HepG2 (cell line): ENCODE measurements around the gene PAN2. TPM values are rescaled to one million over a fixed set of nuclear protein-coding genes. Genes with fewer than 3 reads are reported as not detected.

ENCODE experiments used
- BORCS8-MEF2B ChIP-seq: sonication (generic); formaldehyde crosslinking; IDR thresholded peaks from 2 replicates; pipeline ENCODE4 v1.8.0; 2022; ENCODE audit warnings: mild to moderate bottlenecking, missing genetic modification reagents
- HCFC1 ChIP-seq: fragments of 150-350 bp; IDR thresholded peaks from 2 replicates; pipeline ENCODE4 v1.6.1; 2014; ENCODE audit warnings: low read depth, low read length
- HHEX ChIP-seq: IDR thresholded peaks from 2 replicates; pipeline ENCODE4 v1.6.1; 2016; ENCODE audit warnings: control low read depth
- NFRKB ChIP-seq: fragments of 450-650 bp; IDR thresholded peaks from 2 replicates; pipeline ENCODE4 v1.6.1; 2017
- PATZ1 ChIP-seq: sonication (generic); formaldehyde crosslinking; IDR thresholded peaks from 2 replicates; pipeline ENCODE4 v1.4.0; 2020; ENCODE audit warnings: missing genetic modification reagents
- POLR2A ChIP-seq, 2 experiments: IDR thresholded peaks; 2 replicates each; pipeline ENCODE4 v1.6.1; 2011; ENCODE audit warnings: low read depth in 2 of 2, low read length in 2 of 2, mild to moderate bottlenecking in 1 of 2, moderate library complexity in 1 of 2; ENCODE audit not compliant: insufficient read depth in 1 of 2
- SCMH1 ChIP-seq: sonication (generic); formaldehyde crosslinking; IDR thresholded peaks from 2 replicates; pipeline ENCODE4 v1.9.0; 2021; ENCODE audit warnings: missing genetic modification reagents, mild to moderate bottlenecking, borderline replicate concordance
- ZBTB38 ChIP-seq: sonication (generic); formaldehyde crosslinking; IDR thresholded peaks from 2 replicates; pipeline ENCODE4 v1.5.1; 2020; ENCODE audit warnings: mild to moderate bottlenecking, missing genetic modification reagents
- ZNF101 ChIP-seq: sonication (generic); formaldehyde crosslinking; IDR thresholded peaks from 2 replicates; pipeline ENCODE4 v1.4.0; 2020; ENCODE audit warnings: mild to moderate bottlenecking, low read depth, missing genetic modification reagents, borderline replicate concordance
- ZNF263 ChIP-seq: sonication (generic); formaldehyde crosslinking; IDR thresholded peaks from 2 replicates; pipeline ENCODE4 v1.4.0; 2020; ENCODE audit warnings: missing genetic modification reagents
- ZNF572 ChIP-seq: sonication (generic); formaldehyde crosslinking; IDR thresholded peaks from 2 replicates; pipeline ENCODE4 v1.5.1; 2020; ENCODE audit warnings: mild to moderate bottlenecking, missing genetic modification reagents
- polyA plus RNA-seq, 8 experiments: library from polyadenylated mRNA; depleted of rRNA in 3 of 8; stranded (reverse) in 7 of 8; unstranded in 1 of 8; fragments of >200 nt; fragmentation: Illumina TruSeq in 4 of 8; extraction: Trizol in 4 of 8; gene quantifications; 2 replicates each; pipeline versions ENCODE4 v1.2.1 to v1.2.3, GENCODE V29; 2011 to 2016; ENCODE audit warnings: low read depth in 4 of 8, missing spikeins in 1 of 8, mixed read lengths in 1 of 8; ENCODE audit not compliant: insufficient read depth in 1 of 8
- total RNA-seq, 5 experiments: library from RNA; depleted of rRNA; stranded (reverse); fragments of >200 nt; fragmentation: Illumina TruSeq; extraction: Trizol; gene quantifications; 2 replicates each; pipeline ENCODE4 v1.2.3, GENCODE V29; 2016; ENCODE audit warnings: low read depth in 1 of 5
- TF ChIP-seq, protein P1 (sequence below): sonication (generic); formaldehyde crosslinking; IDR thresholded peaks from 2 replicates; pipeline ENCODE4 v1.5.1; 2020; ENCODE audit warnings: mild to moderate bottlenecking, moderate library complexity, missing genetic modification reagents

The PAN2 gene
- total and polyA plus RNA-seq, 2 of the 13 experiments (the other 11 are each of a cell fraction or from before 2014, with no cell fraction given): 27.2 to 61.1 TPM

- no peak for TF ChIP-seq HCFC1
- TF ChIP-seq HHEX (CRISPR knock-in tag): no peak
- TF ChIP-seq ZBTB38: peak; percentile 67; the same call in 1 of the 2 replicates
- no peak for TF ChIP-seq ZNF263 (CRISPR knock-in tag)
- TF ChIP-seq, protein P1, sequence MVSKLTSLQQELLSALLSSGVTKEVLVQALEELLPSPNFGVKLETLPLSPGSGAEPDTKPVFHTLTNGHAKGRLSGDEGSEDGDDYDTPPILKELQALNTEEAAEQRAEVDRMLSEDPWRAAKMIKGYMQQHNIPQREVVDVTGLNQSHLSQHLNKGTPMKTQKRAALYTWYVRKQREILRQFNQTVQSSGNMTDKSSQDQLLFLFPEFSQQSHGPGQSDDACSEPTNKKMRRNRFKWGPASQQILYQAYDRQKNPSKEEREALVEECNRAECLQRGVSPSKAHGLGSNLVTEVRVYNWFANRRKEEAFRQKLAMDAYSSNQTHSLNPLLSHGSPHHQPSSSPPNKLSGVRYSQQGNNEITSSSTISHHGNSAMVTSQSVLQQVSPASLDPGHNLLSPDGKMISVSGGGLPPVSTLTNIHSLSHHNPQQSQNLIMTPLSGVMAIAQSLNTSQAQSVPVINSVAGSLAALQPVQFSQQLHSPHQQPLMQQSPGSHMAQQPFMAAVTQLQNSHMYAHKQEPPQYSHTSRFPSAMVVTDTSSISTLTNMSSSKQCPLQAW (CRISPR knock-in tag): 0 out of 2 replicates have a peak, but pooled peaks have one; percentile 47
- TF ChIP-seq ZNF572 (CRISPR knock-in tag): 0 out of 2 replicates have a peak, but pooled peaks have one; percentile 68
- TF ChIP-seq ZNF101 (CRISPR knock-in tag): no peak
- TF ChIP-seq SCMH1 (CRISPR knock-in tag): no peak
- no peak for TF ChIP-seq NFRKB
- no peak for TF ChIP-seq BORCS8-MEF2B
- no peak for TF ChIP-seq POLR2A (IDR thresholded peaks at IDR 0.05; ENCODE audit: insufficient read depth in 1 of 2, low read depth in 2 of 2, low read length in 2 of 2)
- no peak for TF ChIP-seq PATZ1 (CRISPR knock-in tag)
- TF ChIP-seq, all 625 proteins: peak for 4
Measured at GRCh38 chr12:56332512-56333196, 1.1 kb downstream of the PAN2 start (continued).
